Endothelial cell of hepatic sinusoid (primary cell): Measurements from ENCODE around the gene TOMT.
"Not testable (repeated sequence)": the region's sequence is repeated elsewhere in the genome, so short reads cannot be mapped to it uniquely, and the experiment has no call there.

Source experiments
- in situ Hi-C: cut with HindIII; loops from 2 replicates; pipeline ENCODE4 v1.10.0; 2017; ENCODE audit warnings: low sequenced_read_pairs

Gene TOMT

DNA sequence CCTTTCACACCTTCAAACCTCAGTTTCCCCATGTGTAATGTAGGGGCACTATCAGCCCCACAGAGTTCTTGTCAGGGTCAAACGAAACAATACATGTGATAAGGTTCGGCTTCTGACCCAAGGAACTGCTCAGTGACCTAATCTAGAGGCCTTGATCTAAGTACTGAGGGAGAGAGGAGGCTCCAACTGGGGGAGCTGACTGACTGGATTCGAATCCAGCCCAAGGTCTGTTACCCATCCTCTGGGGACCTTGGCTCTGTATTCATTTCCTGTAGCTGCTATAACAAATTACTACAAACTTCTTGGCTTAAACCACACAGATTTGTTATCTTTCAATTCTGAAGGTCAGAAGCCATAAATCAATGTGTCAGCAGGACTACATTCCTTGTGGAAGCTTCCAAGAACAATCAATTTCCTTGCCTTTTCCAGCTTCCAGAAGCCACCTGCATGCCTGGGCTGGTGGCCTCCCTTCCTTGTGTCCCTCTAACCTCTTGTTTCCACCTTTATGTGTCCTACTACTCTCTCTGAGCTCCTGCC, 17.5 kb downstream of the TOMT start:
- in situ Hi-C loops: no loop called here

DNA sequence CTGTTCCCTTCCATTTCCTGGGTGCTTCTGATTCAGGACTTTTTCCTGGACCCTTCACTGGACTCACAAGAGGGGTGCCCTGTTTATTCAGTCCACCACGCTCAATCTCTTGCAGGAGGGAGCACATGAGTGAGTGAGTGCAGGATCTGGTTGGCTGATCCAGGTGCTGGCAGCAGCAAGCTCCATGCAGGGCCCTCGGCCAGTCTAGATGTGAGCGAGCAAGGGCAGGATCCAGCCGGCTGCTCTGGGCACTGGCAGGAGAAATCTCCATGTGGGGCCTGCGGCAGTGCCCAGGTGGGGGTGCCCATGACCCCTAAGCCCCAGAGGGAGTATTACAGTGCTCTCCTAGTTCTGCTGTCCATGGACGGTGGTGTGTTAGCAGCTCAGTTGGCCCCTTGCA, 18.3 kb downstream of the TOMT start:
- in situ Hi-C loops: no loop called here

DNA sequence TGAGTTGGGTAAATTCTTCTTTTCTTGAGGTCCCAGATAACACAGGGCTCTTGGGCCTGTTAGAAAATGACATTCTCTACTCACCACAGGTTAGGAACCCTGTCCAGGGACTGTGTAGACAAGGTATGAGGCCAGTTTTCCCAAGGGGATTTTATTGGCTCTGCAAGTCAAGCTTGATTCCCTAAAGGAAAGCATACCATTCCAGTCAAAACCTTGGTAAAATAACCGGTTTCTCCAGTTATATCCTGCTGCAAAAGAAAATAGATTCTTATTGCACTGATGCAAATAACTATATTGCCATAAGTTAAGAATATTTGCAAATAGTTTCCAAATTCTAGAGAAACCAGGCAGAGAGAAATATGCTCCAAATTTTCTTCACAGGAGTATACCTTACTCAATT, 20.2 kb downstream of the TOMT start:
- in situ Hi-C loops: no loop called here

DNA sequence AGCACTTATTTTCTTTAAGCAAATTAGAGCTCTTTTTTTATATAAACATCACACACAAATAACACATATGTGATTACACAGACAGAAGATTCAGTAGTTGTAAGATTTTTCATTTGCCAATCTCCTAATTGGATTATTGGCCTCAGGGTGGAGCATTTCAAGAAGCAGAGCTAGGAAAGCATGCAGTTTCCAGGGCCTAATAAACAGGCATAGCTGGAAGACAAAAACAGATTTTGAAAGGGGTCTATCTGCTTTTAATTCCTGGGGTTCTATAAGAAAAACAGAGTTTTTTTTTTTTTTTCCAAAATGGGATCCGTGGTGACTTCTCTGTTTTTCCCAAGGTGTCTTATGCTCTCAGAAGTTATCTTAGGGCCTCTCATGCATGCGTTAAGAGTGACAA, 22.2 kb downstream of the TOMT start:
- in situ Hi-C loops: no loop called here

DNA sequence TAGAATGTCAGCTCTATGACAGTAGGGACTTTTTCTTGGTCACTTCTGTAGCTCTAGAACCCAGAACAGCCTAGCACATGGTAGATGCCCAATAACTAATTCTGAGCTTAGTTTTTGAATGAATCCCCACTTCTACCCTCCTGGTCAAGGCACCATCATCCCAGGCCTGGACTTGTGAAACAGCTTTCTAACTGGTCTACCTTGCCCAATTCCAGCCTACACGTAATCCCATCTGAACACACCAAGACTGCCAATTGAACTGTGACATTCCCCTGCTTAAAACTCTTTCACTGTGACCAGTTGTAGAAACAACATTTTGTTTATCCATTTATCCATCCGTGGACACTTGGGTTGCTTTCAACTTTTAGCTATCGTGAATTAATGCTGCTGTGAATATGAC, 23.7 kb downstream of the TOMT start:
- in situ Hi-C loops: no loop called here

DNA sequence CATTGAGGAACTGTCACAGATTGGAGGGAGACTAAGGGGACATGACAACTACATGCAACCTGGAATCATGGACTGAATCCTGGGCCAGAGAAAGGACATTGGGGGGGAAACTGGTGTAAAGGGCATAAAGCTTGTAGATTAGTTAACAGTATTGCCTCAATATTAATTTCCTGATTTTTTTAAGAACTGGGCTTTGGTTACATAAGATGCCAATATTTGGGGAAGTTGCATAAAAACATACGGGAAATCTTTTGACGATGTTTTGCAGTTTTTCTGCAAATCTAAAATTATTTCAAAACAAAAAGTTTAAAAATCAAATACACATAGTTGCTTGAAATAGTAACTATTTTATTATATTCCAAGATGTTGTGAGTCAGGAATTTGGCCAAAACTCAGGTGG, 26.9 kb downstream of the TOMT start:
- in situ Hi-C loops: no loop called here

DNA sequence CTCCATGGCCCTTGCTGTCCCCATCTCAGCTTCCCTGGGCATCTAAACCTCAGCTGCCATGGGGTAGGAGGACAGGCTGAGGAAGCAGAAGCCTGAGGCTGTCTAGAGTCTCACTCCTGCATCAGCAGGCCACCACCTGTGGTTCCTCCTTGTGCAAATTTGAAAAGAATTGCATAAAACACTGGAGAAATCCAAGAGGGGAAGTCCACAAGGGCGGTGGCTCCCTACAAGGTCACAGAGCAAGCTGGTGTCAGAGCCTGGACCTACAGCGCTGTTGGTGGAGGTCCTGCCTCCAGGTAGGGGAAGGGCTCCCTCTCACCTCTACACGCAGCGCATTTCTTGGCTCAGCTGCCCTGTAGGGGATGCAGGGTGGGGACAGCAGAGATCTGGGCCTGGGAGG, 29.7 kb downstream of the TOMT start, which contains the start of gene FOLR3:
Gene FOLR3, plus strand, starts transcription at position 253 of the 400 bp plus-strand sequence. CDS start 228 bp downstream, outside the sequence.
- in situ Hi-C loops: not testable (repeated sequence)

DNA sequence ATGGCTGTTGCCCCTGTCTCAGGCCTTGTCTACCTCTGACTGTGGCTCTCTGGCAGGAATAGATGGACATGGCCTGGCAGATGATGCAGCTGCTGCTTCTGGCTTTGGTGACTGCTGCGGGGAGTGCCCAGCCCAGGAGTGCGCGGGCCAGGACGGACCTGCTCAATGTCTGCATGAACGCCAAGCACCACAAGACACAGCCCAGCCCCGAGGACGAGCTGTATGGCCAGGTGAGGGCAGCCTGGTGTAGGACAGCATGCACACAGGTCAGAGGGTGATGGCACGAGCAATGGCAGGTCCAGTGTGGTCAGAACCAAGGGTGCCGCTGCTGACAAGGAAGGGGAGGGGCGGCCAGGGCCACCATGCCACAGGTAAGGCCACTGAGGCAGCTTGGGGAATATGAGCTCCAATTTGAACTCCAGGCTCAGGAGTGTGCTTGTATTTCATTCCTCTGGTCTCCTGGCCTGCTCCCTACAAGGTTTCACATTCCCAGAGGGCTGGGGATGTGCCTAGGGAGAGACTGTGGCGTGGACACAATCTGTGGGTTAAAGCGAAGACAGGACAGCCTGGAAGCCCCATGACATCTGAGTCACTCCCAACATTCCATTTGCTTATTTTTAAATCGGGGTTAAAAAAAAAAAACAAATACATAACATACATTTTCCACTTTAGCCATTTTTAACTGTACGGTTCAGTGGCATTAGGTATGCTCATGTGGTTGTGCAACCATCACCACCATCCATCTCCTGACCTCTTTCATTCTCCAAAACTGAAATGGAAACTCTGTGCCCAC, 30.4 kb downstream of the TOMT start:
- in situ Hi-C loops: no loop called here

DNA sequence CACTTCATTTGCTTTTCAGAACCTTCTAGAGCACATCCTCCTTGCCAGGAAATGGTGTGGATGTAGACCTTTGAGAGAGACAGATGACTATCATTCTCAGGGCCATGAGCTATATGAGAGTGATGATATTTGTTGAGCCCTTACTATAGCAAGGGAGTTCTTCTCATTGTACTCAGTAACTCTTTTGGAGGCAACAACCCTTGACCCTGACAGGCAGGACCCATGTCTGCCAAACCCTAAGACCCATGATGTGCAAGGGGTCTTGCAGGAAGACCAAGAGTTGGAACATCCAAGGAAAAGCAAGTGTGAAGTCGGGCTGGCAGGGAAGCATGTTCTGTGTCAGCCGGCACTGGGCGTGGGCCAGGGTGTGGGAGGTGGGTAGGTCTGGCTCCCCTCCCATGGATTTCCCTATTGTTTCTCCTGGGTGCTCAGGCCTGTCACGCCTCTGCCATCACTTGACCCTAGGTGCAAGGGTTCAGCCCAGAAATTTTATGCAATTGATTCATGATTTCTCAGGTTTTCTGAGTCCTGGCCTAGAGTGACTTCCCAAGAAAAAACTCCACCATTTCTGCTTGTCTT, 31.0 kb downstream of the TOMT start:
- in situ Hi-C loops: no loop called here

DNA sequence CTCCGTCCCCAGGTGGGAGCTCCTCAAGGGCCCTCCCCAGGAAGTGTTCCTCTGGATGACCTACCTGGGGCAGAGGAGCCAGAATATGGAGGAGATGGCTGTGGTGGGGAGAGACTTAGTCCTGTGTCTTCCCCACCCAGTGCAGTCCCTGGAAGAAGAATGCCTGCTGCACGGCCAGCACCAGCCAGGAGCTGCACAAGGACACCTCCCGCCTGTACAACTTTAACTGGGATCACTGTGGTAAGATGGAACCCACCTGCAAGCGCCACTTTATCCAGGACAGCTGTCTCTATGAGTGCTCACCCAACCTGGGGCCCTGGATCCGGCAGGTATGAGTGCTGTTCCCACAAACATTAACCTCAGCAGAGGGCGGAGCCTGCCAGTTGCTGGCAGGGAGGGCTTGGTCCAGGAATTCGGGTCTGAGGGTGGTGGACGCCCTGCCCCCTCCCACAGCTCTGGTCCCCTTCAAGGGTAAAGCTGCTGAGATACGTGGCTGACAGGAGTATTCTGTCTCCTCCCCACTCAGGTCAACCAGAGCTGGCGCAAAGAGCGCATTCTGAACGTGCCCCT, 33.2 kb downstream of the TOMT start:
- in situ Hi-C loops: no loop called here

DNA sequence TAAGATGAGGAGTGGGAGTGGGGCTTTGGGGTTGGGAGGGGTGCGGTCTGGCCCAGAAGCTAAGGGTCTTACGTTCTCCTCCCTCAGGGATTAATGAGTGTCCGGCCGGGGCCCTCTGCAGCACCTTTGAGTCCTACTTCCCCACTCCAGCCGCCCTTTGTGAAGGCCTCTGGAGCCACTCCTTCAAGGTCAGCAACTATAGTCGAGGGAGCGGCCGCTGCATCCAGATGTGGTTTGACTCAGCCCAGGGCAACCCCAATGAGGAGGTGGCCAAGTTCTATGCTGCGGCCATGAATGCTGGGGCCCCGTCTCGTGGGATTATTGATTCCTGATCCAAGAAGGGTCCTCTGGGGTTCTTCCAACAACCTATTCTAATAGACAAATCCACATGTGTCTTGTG, 33.8 kb downstream of the TOMT start:
- in situ Hi-C loops: no loop called here

DNA sequence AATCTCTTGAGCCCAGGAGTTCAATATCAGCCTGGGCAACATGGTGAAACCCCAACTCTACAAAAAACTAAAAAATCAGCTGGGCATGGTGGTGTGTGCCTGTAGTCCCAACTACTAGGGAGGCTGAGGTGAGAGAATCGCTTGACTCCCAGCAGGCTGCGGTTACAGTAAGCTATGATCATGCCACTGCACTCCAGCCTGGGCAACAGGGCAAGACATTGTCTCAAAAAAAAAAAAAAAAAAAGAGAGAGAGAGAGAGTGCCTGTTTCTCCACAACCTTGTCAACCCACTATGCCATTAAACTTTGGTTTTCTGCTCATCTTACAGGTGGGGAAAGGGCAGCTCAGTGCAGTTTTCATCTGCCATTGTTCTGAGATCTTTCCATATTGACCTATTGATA, 34.9 kb downstream of the TOMT start:
- in situ Hi-C loops: no loop called here

DNA sequence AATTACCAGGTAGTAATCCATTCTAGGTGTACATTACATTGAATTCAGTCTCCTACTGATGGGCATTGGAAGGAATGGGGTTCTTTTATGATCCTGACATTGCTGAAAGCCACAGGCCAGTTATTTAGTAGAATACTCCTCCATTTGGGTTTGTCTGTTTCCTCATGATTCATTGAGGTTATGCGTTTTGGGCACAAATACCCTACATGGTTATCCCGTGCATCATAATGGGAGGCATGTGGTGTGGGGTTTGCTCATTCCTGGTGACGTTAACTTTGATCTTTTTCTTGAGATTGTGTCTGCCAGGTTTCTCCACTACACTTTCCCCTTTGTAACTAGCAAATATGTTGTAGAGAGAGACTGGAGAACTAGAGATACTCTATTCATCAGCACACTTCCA, 35.3 kb downstream of the TOMT start:
- in situ Hi-C loops: no loop called here

DNA sequence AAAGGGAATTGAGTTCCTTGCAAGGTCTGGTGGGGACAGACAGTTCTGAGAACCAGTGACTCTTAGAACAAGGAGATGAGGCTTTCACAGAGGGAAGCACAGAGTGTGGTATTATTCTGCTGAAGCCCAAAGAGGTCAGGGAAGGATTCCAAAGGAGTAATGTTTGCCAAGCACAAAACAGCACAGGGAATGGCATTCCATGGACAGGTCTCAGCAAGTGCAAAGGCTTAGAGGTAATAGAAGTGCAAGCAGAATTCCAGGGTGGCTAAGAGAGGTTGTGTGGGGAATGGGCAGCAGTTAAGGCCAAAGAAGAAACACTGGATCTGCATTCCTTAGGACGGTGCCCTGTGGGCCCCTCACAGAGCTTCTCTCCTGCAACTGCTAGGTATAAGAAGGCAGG, 36.4 kb downstream of the TOMT start:
- in situ Hi-C loops: not testable (repeated sequence)

DNA sequence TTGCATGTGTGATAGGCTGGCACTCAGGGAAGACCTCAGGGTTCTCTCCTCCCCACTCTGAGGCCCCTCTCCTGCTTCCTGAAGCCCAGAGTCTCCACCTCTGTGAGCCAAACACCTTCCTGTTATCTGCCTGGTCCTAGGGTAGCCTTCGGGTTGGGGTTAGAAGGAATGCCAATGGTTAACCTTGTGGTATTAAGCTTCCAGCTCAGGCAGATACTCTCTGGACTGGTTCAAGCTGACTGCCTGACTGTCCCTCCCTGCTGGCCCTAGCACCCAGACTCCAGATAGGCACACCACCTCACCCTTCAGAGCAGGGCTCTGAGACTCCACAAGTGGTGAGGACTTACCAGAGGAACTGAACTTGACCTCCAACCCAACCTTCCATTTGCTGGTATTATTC, 36.8 kb downstream of the TOMT start:
- in situ Hi-C loops: not testable (repeated sequence)

DNA sequence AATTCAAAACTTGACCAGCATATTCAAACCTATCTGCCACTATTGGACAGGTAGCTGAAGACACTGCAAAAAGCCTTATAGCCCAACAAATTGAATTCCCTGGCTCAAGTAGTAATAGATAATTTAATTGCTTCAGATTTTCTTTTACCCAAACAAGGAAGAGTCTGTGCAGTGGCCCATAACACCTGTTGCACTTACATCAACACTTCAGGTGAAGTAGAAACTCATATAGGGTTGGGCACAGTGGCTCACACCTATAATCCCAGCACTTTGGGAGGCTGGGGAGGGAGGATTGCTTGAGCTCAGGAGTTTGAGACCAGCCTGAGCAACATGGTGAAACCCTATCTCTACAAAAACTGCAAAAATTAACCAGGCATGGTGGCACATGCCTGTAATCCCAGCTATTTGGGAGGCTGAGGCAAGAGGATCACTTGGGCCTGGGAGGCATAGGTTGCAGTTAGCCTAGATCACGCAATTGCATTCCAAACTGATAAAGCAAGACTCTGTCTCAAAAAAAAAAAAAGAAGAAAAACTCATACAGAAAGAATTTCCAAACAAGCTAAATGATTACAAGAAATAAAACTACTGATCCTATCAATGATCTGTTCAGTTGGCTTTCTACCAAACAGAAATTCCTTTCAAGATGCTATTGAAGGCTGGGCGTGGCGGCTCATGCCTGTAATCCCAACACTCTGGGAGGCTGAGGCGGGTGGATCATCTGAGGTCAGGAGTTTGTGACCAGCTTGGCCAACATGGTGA, 39.3 kb downstream of the TOMT start:
- in situ Hi-C loops: no loop called here

DNA sequence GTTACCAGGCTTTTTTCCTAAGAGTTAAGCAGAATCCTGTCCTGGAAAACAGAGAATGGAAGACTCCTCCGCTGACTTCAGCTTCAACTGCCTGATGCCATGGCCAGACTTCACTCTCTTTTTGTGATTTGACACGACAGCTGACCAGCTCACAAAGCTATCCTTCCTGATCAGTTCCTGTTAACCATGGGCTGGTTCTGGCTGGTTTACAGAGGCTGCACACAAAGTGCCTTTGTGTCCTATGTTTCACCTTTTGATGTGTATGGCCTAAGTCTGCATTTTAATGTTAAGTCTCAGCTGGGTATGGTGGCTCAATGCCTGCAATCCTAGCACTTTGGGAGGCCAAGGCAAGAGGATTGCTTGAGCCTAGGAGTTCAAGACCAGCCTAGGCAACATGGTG, 40.9 kb downstream of the TOMT start:
- in situ Hi-C loops: no loop called here

DNA sequence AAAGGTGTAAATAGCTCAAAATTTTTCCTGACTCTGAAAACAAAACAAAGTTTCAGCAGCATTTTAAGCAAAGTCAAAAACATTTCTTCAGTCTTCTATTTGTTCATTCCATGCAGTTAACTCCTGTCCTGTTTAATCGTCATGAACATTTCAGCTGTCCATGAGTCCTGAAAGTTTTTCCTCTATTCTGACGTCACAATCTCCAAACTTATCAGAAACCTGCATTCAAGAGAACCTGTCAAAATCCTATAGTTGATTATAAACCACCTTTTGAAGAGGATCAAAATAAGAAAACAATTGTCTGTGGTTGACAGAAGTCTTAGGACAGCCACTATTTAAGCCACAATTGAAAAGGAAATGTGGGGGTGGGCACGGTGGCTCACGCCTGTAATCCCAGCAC, 45.2 kb downstream of the TOMT start:
- in situ Hi-C loops: no loop called here

DNA sequence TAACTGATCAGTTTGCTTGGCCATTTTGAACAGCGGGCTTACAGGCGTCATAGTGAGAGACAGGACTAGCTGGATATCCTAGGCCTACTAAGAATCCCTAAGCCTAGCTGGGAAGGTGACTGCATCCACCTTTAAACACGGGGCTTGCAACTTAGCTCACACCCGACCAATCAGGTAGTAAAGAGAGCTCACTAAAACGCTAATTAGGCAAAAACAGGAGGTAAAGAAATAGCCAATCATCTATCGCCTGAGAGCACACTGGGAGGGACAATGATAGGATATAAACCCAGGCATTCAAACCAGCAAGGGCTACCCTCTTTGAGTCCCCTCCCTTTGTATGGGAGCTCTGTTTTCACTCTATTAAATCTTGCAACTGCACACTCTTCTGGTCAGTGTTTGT, 48.1 kb downstream of the TOMT start:
- in situ Hi-C loops: not testable (repeated sequence)

DNA sequence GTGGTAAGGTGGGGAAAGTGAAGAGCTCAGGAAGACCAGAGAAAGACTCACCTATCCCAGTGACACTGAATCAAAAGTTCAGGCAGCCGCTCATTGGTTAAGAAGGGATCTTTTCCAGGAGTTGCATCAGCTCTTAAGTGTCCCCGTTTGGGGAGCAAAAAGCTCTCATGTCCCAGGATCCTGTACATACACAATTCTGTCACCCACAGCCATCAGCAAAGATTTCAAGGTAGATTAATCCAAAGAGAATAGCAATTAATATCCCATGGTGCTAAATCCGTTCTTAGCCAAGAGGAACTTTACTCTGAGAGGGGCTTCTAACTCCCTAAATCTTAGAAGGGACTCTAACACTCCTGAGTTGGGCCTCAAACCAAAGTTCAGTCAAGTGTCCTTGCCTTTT, 49.1 kb downstream of the TOMT start:
- in situ Hi-C loops: no loop called here

DNA sequence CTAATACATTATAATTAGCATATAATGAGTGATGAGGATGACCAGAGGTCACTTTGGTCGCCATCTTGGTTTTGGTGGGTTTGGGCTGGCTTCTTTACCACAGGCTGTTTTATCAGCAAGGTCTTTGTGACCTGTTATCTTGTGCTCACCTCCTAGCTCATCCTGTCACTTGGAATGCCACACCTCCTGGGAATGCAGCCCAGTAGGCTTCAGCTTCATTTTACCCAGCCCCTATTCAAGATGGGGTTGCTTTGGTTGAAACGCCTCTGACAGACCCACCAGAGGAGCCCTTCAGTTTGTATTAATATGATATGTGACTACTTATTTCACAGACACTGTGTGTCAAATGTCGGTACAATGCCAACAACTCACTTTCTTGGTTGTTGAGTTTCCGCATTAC, 50.0 kb downstream of the TOMT start:
- in situ Hi-C loops: no loop called here
